IMR-90 (cell line): Measurements from ENCODE around the gene FAM111A. TPM values are rescaled to one million over a fixed set of nuclear protein-coding genes. Genes with fewer than 3 reads are reported as not detected.

Experiments used
- polyA plus RNA-seq, 3 experiments: library from polyadenylated mRNA; depleted of rRNA; stranded (reverse); fragments of >200 nt; gene quantifications; 2 replicates each; pipeline ENCODE4 v1.2.3, GENCODE V29; 2012; ENCODE audit warnings: low replicate concordance in 1 of 3
- total RNA-seq: library from RNA; depleted of rRNA; stranded (reverse); fragments of >200 nt; gene quantifications from 2 replicates; pipeline ENCODE4 v1.2.3, GENCODE V29; 2012; rRNA removed

Gene FAM111A
- total and polyA plus RNA-seq, 2 of the 4 experiments (the other 2 are of a cell fraction) = 19.9 to 36.4 TPM

Other genes starting within 250 kb of the FAM111A start
- gene GLYATL1, start 203.4 kb upstream of the FAM111A start, total RNA-seq = 0.54 and 0.56 TPM in 2 replicates
- gene GLYATL1, start 203.4 kb upstream of the FAM111A start, polyA plus RNA-seq (2012; rRNA removed) = 0.40 and 0.58 TPM in 2 replicates
- gene GLYATL1B, start 56.5 kb upstream of the FAM111A start, total RNA-seq = not detected in 2 replicates
- gene GLYATL1B, start 56.5 kb upstream of the FAM111A start, polyA plus RNA-seq (2012; rRNA removed) = not detected in 2 replicates
- 9.3 and 13.9 TPM in 2 replicates for gene FAM111B, start 35.6 kb upstream of the FAM111A start, total RNA-seq
- gene FAM111B, start 35.6 kb upstream of the FAM111A start, polyA plus RNA-seq (2012; rRNA removed) = 2.9 and 3.2 TPM in 2 replicates
- 2.5 and 2.7 TPM in 2 replicates for gene DTX4, start 29.3 kb downstream of the FAM111A start, total RNA-seq
- 3.0 and 3.1 TPM in 2 replicates for gene DTX4, start 29.3 kb downstream of the FAM111A start, polyA plus RNA-seq (2012; rRNA removed)
- not detected in 2 replicates for gene MPEG1, start 70.1 kb downstream of the FAM111A start, total RNA-seq
- not detected in 2 replicates for gene MPEG1, start 70.1 kb downstream of the FAM111A start, polyA plus RNA-seq (2012; rRNA removed)
- not detected in 2 replicates for gene OR5AN1, start 216.0 kb downstream of the FAM111A start, total RNA-seq
- not detected in 2 replicates for gene OR5AN1, start 216.0 kb downstream of the FAM111A start, polyA plus RNA-seq (2012; rRNA removed)